AG04450 (cell line): Measurements from ENCODE around the gene SEMA7A. TPM values are rescaled to one million over a fixed set of nuclear protein-coding genes. Genes with fewer than 3 reads are reported as not detected.
A peak's percentile ranks its signal among the peaks of the same experiment; 100 is the strongest.

Experiments
- CTCF ChIA-PET: fragments of 300-600, 350-600 bp; formaldehyde crosslinking; extraction: SDS; loops from one replicate; lab custom pipeline; 2022; ENCODE audit warnings: antibody characterized with exemption, inconsistent platforms; lab: Charles Lee
- POLR2A ChIA-PET: fragments of 350-600 bp; formaldehyde crosslinking; extraction: SDS; loops from one replicate; lab custom pipeline; 2021; ENCODE audit warnings: antibody characterized with exemption, inconsistent platforms; lab: Yijun Ruan, JAX
- DNase-seq: peaks from one replicate; pipeline ENCODE4 v3.0.0-alpha.2; 2011; ENCODE audit warnings: low read depth, low spot score
- H3K27ac ChIP-seq: one replicate; pipeline ENCODE4 v1.5.1; 2012; ENCODE audit warnings: low read depth, low read length, control low read depth
- H3K27me3 ChIP-seq: one replicate; pipeline ENCODE4 v1.6.0; 2012; ENCODE audit warnings: low read length; ENCODE audit not compliant: control insufficient read depth, insufficient read depth
- H3K4me3 ChIP-seq: 2 replicates; pipeline ENCODE4 v1.5.1; 2011; ENCODE audit warnings: mild to moderate bottlenecking, low read depth, low read length, control low read depth
- H3K9me3 ChIP-seq: 2 replicates; pipeline ENCODE4 v1.5.1; 2012; ENCODE audit warnings: low read length; ENCODE audit not compliant: control insufficient read depth, insufficient read depth
- CTCF ChIP-seq: IDR thresholded peaks from 2 replicates; pipeline ENCODE4 v1.5.1; 2011; ENCODE audit warnings: low read depth, low read length, control low read depth, inconsistent platforms
- polyA plus RNA-seq: library from polyadenylated mRNA; depleted of rRNA; stranded (reverse); fragments of >200 nt; gene quantifications from 2 replicates; pipeline ENCODE4 v1.2.3, GENCODE V29; 2011

SEMA7A gene
- polyA plus RNA-seq, 1 experiment, result 7.5 TPM

- no peak for DNase-seq
- Histone ChIP-seq H3K27me3 (no peaks in the 10 kb centered on the region), H3K4me3 (no peak overlapping the region), H3K27ac (peak overlapping the region; percentile 84), H3K9me3 (no peaks in the 10 kb centered on the region)
- CTCF ChIA-PET, result interaction anchor here (2.2 kb wide), 1 partner anchor 26 kb away, joined by 9 read pairs; no protein-coding TSS in a partner anchor
- POLR2A ChIA-PET, result interaction anchor here (0.6 kb wide), 1 partner anchor 355 kb away, joined by 3 read pairs; no protein-coding TSS in a partner anchor
- no peak for TF ChIP-seq CTCF
Observed at GRCh38 chr15:74408385-74408784, 25.4 kb downstream of the SEMA7A start.

- peak; percentile 74 for DNase-seq
- ChIA-PET POLR2A (interaction anchor here (0.6 to 1.1 kb wide), 7 partner anchors 12 to 54 kb away, joined by 3 to 4 read pairs (median 3); partner anchors contain the start of gene UBL7), CTCF (interaction anchor here (0.9 to 1.6 kb wide), 2 partner anchors 24 to 32 kb away, joined by 4 to 6 read pairs; no protein-coding TSS in a partner anchor)
- TF ChIP-seq CTCF, result no peak
- Histone ChIP-seq H3K9me3 (no peaks in the 10 kb centered on the region), H3K4me3 (peak overlapping the region; percentile 31), H3K27ac (peak overlapping the region; percentile 84), H3K27me3 (no peaks in the 10 kb centered on the region)
Observed at GRCh38 chr15:74406992-74407705, 26.6 kb downstream of the SEMA7A start.

GRCh38 chr15:74406517-74406916 is 27.2 kb downstream of the SEMA7A start:
- Histone ChIP-seq H3K27me3 (no peaks in the 10 kb centered on the region), H3K27ac (peak overlapping the region; percentile 84), H3K9me3 (no peaks in the 10 kb centered on the region), H3K4me3 (no peak overlapping the region)
- POLR2A ChIA-PET, result interaction anchor here (0.8 kb wide), 1 partner anchor 28 kb away, joined by 3 read pairs; no protein-coding TSS in a partner anchor
- no peak for DNase-seq
- CTCF ChIA-PET, result interaction anchor here (1.6 kb wide), 1 partner anchor 24 kb away, joined by 6 read pairs; no protein-coding TSS in a partner anchor
- TF ChIP-seq CTCF, result no peak

- DNase-seq, result no peak
- CTCF ChIA-PET, result interaction anchor here (1.6 kb wide), 1 partner anchor 23 kb away, joined by 6 read pairs; no protein-coding TSS in a partner anchor
- TF ChIP-seq CTCF, result no peak
- no peak overlapping the region for H3K27ac ChIP-seq
- no peak overlapping the region for H3K4me3 ChIP-seq
- H3K27me3 ChIP-seq, result no peaks in the 10 kb centered on the region
- POLR2A ChIA-PET, result no interaction called here
- H3K9me3 ChIP-seq, result no peaks in the 10 kb centered on the region
Observed at GRCh38 chr15:74405823-74406222, 27.9 kb downstream of the SEMA7A start.
